Gastrocnemius medialis (tissue), 4 donors: ENCODE data around the gene PCID2.

Experiments used
- CTCF ChIP-seq, 5 experiments: fragments of 450-650 bp in 3 of 5; fragments of 200-600 bp in 2 of 5; sonication (generic) in 2 of 5; IDR thresholded peaks in 4 of 5; conservative IDR thresholded peaks in 1 of 5; 1 replicate in 4 of 5; 2 replicates in 1 of 5; pipeline ENCODE4 v1.5.1; 2016 to 2019; ENCODE audit warnings: antibody characterized with exemption in 5 of 5, mild to moderate bottlenecking in 3 of 5, moderate library complexity in 3 of 5
- POLR2A ChIP-seq, 2 donors: fragments of 450-650 bp; IDR thresholded peaks; one replicate each; pipeline ENCODE4 v1.6.1; 2017; ENCODE audit warnings: antibody characterized with exemption in 2 of 2, mild to moderate bottlenecking in 2 of 2, moderate library complexity in 2 of 2

DNA sequence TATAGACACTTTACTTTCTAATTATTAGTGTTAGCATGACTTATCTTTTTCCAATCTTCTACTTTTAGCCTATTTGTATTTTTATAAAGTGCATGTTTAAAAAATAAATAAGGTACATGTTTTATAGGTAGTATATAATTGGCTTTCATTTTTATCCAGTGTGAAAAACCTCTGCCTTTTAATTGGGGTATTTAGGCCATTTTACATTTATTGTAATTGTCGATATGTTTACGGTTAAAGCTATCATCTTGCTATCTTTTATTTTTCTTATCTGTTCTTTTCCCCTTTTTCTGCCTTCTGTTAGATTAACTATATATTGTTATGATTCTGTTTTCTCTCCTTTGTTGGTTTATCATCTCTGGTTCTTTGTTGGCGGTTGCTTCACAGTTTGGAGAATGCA, 40.9 kb downstream of the PCID2 start:
- TF ChIP-seq POLR2A (IDR thresholded peaks at IDR 0.05), result no peak
- no peak for TF ChIP-seq CTCF (IDR thresholded peaks at IDR 0.05 in 4 of 5, conservative IDR thresholded peaks at IDR 0.05 in 1 of 5)
